ENCODE data around the gene PRKCA.
A peak's percentile ranks its signal among the peaks of the same experiment; 100 is the strongest.
"Not testable (repeated sequence)": the region's sequence is repeated elsewhere in the genome, so short reads cannot be mapped to it uniquely, and the experiment has no call there.

Gene PRKCA

DNA sequence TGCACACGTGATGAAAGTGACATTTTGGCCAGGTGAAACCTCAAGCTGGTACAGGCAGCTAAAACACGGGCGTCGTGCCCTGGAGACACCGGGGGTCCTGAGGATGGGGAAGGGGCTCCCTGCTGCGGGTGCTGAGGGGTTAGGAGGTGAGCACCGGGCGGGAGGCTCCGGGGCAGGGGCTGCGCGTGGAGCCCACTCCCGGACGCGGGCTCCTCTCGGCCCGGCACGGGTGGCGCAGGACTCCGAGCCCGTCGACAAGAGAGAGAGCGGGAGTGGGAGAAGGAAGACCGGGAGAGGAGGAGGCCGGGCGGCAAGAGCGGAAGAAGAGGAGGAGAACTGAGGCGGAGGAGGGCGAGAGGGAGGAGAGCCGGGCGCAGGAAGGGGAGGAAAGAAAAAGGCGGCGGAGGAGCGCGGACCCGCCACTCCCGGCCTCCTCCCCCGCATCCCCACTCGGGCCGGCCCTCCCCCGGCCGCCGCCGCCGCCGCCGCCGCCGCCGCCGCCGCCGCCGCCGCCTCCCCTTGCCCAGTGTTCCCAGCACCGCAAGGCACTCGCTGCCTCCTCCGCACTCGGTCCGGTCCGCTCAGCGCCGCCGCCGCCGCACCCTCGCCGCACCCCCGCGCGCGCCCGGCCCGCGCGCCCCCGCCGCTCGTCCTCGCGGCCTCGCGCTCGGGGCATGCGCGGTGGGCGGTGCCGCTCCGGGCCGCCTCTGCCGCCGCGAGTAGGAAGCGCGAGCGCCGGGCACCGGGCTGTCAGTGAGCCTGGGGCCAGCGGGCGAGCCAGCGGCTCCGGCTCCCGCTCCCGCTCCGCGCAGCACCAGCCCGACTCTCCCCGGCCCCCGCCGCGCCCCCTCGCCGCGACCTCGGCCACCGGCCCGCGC lies at the start of gene PRKCA:
Gene PRKCA, plus strand, starts transcription at position 750 of the 878 bp plus-strand sequence.
- DNase-seq, result peak; percentile 43

DNA sequence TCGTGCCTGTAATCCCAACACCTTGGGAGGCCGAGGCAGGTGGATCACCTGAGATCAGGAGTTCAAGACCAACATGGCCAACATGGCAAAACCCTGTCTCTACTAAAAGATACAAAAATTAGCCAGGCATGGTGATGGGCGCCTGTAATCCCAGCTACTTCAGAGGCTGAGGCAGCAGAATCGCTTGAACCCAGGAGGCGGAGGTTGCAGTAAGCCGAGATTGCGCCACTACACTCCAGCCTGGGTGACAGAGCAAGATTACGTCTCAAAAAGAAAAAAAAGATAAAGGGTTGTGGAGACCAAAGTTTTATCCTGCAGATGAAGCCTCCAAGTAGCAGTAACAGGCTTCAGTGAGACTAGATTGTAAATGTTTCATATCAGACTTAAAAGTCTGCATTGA lies 49.0 kb upstream of the PRKCA start:
- not testable (repeated sequence) for DNase-seq

DNA sequence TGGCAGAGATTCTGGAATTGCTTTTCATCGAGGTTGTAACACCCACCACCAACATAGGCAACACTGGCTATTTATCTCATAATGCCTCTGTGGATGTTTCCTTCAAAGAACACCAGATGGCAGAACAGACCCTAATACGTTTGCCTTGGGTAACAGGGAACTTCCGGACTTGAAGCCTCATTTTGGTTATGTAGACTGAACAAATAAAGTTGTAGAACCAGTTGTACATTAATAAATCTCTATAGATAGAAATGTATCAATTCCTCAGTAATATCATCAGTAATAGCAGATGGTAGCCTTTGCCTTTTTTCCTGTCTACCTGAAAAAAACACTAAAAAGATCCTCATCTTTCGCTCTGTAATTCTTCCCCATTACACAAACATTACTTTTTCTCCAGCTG lies 47.3 kb upstream of the PRKCA start:
- DNase-seq, result peak; percentile 28

DNA sequence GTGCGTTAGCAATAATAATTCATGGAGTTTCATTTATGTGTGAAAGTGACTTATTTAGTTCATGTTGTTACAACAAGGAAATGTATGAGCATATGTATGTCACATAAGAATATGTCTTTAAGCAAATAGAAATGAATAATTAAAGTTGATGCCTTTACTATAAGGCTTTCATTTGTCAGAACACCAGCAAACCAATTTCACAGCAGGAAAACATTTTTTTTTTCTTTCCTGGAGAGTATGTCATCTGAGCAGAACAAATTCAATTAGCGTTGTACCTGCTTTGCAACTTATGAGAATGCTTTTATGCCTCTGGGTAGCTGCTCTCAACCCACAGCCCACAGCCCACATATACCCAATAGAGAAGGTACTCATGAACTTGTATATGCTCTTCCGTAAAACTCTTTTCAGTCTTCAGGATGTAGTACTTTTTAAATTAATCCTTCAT lies 46.9 kb upstream of the PRKCA start:
- no peak for DNase-seq

DNA sequence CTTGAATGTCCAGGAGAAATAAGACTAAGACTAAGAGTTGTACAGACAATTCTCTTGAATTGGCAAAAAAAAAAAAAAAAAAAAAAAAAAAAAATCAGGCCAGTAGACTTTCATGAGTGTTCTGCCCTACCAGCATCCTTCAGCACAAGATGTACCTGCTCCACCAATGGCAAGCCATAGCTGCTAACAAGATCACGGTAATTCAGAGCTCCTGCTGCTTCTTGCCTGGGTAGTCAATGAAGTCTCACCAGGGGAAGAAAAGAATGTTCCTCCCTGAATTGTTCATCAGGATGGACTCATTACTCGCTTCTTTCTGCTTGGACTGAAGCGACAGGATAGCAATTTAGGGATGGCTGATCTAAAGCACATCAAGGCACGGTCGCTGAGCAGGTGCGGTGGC lies 42.1 kb upstream of the PRKCA start:
- DNase-seq, result no peak

DNA sequence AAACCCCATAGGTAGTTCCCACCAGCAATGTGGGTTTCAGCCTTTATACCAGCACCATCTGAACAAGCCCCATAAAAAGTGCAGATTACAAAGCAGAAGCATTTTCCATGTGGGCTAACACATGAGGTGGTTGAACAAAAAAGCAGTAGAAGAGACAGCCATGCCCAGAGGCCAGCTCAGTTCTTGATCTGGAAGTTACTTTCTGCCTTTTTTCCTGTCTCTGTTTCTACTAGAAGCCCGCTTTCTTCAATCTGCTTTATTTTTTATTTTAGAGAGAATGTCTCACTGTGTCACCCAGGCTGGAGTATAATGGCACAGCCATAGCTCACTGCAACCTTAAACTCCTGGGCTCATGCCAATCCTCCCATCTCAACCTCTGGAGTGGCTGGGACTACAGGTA lies 41.7 kb upstream of the PRKCA start:
- DNase-seq, result no peak

DNA sequence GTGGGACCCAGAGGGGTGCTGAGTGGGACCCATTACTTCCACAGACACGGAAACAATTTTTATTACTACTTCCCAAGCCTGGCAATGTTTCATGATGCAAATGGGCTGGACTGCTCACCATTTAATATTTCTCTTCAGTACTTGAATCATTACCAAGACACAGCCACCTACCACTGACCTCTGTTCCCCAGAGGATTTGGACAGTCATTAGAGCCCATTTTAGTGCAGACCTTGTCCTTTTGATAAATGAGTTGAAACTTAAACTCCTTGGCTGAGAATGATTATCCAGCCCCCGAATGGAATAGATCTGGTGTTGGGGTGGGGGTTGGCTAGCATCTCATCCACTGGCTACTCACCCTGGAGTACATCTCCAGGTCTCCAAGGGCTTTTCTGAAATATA lies 39.6 kb upstream of the PRKCA start:
- no peak for DNase-seq

DNA sequence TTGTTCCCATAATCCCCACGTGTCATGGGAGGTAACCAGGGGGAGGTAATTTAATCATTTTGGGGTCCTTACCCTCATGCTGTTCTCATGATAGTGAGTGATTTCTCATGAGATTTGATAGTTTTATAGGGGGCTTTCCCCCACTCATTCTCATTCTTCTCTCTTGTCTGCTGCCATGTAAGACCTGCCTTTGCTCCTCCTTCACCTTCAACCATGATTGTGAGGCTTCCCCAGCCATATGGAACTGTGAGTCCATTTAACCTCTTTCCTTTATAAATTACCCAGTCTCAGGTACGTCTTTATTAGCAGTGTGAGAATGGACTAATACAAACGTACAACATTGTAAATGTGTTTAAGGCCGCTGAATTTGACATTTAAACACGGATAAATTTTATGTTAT lies 37.7 kb upstream of the PRKCA start:
- no peak for DNase-seq

DNA sequence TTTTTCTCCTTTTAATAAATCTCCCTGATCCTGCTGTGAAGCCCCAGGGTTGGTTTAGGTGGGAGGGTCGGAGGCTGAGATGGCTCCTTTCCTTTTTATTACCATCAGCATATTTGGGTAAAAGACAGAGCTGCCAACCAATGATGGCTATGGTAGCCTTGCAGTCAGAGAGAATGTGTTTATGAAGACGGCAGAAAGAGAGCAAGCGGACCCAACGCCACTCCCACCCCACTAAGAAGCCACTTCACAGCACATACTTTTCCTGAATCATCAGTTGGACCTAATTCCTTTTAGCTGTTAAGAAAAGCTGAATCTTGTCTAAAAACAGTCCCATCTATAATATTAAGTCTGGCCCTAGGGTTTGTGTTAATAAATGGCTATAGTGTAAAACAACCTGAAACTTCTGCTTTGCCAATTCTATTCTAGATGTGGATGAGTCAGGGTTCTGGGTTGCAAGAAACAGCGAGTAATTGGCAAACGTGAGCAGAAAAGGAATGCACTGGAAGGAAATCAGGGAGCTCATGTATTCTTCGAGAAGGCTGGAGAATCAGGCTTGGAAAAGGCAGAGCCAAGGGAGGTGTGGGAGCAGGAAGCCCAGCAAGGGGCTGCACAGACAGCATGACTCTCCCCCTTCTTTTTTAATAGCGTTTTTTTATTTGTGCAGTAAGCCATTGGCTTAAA lies 34.0 kb upstream of the PRKCA start:
- DNase-seq, result no peak

DNA sequence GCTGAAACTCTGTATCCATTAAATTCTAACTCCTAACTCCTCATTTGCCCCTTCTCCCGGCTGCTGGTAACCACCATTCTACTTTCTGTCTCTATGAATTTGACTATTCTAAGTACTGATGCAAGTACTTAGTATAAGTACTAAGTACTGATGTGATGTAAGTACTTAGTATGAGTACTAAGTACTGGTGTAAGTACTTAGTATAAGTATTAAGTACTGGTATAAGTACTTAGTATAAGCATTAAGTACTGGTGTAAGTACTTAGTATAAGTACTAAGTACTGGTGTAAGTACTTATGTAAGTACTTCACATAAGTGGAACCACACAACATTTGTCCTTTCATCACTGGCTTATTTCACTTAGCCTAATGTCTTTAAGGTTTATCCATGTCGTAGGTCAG lies 32.3 kb upstream of the PRKCA start:
- DNase-seq, result no peak

DNA sequence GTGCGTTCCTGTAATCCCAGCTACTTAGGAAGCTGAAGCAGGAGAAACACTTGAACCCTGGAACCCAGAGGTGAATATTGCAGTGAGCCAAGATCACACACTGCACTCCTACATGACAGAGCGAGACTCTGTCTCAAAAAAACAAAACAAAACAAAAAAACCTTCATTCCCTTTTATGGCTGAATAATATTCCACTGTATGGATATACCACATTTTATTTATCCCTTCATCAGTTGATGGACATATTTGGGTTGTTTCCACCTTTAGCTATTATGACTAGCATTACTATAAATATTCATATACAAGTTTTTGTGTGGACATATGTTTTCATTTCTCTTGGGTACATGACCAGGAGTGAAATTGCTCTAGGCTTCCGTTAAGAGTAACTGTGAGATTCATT lies 30.9 kb upstream of the PRKCA start:
- no peak for DNase-seq

DNA sequence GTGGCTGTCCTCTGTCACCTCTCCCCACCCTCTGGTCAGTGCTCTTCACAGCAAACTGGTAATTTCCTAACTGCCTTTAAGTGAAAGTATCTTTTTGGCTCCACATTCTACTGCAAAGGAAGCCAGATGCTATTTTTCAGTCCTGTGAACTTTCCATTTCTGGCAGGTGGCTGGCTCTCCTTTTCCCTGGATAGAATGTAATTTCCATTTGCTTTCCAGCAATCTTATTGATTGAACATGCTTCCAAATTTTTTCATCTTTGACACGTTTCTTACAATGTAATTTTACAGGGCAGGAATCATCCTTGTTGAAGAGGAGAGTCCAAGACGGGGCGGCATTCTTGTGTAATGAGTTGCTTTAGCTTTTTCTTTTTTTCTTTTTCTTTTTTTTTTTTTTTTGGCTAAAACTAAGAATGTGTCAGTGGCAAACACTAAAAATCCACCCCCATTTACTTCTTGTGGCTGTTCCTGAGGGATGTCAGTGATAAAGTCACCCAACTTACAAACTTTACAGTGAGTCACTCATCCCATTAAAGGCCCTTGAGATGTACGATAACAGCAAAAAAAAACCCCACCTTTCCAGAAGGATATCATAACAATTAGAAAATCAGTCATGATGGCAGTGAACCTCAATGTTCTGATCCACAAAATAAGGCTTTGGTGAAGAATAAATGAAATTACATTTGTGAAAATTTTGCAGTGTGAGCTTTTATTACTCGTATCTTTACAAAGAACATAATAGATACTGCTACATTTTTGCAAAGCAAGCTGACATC lies 29.4 kb upstream of the PRKCA start:
- DNase-seq, result no peak

DNA sequence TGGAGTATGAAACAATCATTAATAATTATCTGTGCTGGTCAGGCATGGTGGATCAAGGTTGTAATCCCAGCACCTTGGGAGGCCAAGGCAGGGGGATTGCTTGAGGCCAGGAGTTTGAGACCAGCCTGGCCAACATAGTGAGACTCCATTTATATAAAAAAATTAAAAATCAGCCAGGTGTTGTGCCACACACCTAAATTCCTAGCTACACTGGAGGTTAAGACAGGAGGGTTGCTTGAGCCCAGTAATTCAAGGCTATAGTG lies 28.9 kb upstream of the PRKCA start:
- no peak for DNase-seq

DNA sequence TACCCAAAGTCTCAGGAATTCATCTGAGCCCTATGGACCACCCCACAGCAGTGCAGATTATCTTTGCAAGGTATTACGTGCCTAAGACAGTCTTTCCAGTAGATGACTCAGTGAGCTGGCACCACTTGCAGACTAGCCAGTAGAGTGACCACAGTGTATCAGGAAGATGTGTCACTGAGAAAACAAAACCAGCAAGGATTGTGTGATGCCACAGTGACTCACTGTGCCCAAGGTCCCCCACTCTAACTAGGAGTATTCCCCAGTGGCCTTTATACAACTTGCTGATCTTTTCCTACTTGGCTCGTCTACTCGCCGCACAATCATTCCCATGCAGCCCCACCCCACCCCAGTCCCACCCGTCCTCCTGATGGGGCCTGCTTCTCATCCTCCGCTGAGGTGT lies 26.8 kb upstream of the PRKCA start:
- DNase-seq, result no peak

DNA sequence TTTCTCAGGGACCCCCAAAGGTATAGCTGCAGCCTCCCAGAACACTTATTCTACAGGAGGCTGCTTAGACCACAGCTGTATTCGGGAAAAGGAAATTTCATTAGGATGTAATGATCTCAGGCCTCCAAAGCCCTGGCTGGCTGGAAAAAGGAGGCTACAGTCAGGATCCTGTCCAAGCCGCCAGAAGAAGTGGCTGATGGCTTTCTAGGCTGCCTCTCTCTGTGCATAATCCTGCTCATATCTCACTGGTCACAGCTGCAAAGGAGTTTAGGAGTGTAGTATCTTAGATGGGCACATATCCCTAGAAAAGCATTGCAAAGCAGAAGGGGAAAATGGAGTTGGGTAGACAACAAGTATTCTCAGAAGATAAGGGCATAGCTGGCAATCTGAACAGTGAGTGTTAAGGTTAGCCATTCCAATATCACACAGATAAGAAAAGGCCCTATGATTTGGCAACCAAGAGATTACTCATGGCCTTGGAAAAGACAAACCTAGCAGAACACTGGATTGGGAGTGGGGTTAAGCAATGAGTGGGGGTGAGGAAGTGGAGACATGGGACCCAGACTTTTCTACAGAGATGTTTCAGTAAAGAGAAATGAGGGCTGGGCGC lies 26.0 kb upstream of the PRKCA start:
- no peak for DNase-seq

DNA sequence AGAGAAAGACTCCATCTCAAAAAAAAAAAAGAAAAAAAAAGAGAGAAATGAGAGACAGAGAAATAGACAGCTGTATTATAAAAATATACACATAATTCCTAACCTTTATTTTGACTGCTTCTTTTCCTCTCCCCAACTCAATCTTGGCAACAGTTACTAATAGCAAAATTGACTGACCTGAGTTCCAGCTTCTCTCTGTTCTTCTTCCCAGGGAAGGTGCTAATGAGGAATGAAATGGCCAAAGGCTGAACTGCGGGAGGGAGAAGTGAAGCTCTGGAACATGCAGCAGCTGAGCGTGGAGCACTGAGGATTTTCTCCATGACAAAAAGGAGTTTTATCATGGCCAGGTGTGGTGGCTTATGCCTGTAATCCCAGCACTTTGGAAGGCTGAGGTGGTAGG lies 25.2 kb upstream of the PRKCA start:
- no peak for DNase-seq

DNA sequence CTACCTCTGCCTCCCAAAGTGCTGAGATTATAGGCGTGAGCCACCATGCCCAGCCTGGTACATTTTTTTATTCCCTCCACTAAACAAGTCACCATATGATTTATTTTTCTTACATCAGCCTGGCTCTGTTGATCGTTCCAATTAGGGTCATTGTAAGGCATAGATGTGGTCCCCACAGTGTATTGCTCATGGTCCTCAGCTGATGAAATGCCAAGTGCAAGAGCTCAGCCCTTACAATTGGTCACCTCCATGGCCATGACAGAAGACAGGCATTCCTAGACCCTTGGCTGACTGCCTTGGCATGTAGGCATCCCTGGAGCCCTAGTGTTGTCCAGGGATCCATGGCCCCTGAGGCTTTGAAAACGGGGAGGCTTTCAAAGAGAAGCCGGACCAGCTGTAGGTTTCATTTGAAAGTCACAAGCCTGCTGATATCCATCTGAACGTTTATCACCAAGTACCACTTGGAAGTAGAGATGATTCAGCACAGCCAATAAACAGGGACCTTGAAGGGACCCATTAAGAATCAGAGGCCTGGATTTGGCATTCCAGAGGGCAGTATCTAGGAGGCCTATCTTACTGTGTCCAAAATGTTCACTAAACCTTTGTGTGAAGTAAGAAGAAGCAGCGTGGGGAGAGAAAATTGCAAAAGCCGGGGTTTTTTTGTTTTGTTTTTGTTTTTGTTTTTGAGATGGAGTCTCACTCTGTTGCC lies 20.6 kb upstream of the PRKCA start:
- DNase-seq, result no peak

DNA sequence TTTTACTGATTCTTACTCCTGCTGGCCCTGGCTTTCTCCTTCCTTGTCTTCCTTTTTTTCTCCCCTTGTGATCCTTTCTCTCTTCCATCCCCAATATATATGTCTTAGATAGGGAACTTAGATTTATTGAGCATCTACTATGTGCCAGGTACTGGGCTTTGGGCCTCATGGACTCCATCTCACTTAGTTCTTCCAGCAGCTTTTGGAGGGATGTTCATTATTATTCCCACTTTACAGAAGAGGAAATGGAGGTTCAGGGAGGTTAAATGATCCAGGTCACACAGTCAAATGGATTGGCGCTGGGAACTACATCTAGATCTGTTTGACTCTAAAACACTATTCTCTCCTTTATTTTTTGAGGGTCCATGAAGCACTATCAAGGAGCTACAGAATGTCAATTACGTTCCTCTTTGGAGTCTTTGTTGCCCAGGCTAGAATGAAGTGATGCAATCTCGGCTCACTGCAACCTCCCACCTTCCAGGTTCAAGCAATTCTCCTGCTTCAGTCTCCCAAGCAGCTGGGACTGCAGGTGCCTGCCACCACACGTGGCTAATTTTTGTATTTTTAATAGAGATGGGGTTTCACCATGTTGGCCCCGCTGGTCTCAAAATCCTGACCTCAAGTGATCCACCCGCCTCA lies 19.0 kb upstream of the PRKCA start:
- no peak for DNase-seq

DNA sequence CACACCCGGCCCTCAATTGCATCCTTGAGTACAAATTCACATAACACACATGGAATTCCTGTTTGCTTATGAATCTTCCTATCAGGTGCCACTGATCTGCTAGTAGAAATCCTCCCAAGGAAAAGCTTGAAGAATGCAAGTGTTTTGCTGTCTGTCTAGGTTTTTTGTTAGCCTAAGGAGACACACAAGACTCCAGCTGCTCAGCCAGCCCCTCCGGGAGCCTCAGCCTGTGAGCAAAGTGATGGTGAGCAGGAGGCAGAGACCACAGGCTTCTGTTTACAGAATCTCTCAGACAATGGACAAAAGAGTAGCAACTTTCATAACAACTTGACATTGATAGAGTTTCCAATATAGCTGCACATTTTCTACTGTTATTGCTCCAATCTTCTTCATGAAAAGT lies 18.4 kb upstream of the PRKCA start:
- DNase-seq, result no peak

DNA sequence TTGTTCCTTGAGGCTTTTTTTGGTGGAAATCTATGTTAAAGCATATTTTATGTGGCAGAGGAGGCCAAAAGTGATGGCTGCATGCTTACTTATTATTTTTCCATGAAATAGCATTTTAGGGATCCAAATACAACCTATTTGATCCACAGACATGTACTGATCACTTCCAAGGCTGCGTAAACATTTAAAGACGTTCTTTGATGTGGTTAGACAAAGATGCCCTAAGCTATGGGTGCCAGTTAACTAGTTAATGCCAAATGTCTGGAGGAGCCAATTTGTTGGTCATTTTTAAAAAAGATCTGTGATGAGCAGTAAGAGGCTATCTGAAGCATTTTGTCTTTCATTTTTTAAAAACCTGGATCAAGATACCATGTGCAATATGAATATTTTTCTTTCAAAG lies 17.3 kb upstream of the PRKCA start:
- no peak for DNase-seq

DNA sequence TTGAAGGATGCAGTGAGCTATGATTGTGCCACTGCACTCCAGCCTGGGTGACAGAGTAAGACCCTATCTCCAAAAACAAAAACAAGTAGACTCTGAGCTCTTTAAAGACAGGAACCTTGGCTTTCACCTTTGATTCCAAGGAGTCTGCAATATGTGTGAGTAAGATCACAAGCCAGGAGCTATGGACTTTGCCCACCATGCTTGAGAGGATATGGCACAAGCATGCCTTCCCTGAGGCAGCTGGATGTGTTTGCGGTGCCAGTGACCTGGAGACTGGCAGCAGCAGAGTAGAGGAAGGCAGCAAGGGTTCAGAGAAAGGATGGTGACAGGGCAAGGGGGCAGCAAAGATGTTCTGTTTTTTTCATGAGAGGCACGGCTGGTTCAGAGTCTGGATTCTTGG lies 14.5 kb upstream of the PRKCA start:
- no peak for DNase-seq

DNA sequence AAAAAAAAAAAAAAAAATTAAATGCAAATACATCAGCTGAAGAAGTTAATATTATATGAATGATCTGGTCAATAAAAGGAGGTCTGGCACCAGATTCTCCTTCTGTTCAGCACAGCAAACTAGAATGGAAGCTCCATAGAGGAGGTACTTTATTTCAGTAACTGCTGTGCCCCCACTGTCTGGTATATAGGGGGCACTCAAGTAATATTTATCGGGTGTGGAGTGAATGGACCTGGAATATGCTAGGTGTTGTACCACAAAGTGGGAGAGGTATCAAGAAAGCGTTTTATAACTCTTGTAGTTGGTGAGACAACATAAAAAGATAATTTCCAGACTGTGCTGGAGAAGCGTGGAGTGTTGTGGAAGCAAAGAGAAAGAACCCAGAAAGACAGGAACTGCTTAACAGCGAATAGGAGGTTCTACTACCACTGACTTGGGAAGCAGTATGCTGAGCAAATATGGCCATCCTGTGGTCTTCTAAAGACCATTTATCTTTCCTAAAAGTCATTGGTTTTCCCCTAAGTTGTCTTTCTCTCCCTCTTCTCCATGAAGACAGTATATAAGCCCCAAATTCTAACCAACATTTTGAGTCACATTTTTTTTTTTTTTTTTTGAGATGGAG lies 12.2 kb upstream of the PRKCA start:
- no peak for DNase-seq

All from NCI-H526 treated with DMSO at 0.1 percent for 48 hours (cell line).